Ishikawa (cell line): Measurements from ENCODE around the gene TLCD3A.

Source experiments
- NFIC ChIP-seq: IDR thresholded peaks from 2 replicates; pipeline ENCODE4 v1.6.1; 2012
- TEAD4 ChIP-seq: IDR thresholded peaks from 2 replicates; pipeline ENCODE4 v1.6.1; 2012

DNA sequence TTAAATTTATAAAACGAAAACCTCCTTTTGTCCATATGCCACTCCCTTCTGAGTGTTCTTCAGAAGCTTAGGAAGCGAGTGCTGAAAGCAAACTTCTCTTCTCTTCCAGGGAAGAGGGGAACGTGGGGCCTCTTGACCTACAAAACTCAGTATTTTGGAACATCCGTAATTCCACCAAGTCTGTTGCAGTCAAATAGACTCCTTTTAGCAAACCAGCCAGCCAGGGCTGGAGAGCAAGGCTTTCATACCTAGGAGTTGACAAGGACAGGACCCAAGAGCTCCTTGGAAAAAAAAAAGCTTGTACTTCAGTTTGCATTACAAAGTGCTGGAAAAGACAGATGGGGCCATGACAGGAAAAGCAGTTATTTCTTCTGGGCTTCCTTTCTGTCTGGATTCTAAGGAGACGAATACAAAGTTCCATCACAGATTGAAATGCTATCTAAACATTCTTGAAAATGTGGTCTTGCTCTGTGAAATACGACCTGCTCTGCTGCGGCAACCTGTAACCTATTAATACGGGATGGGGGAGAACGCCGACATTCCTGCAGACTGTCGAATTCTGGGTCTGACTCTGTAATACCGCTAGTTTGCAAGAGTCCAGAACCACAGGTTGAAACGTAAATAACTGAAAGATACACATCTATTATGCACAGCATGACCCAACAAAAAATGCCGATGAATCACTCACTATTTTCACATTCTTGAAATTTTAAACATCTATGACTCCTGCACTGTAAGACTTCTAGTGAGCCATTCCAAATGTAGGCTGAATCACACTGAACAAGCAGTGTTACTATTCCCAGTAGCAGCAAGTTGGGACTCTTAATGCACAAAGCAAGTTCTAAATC, 38.4 kb upstream of the TLCD3A start:
- no peak for TF ChIP-seq NFIC
- TF ChIP-seq TEAD4, result peak; percentile 69; the same call in 1 of the 2 replicates
